ENCODE measurements around the gene SSBP3.
A peak's percentile ranks its signal among the peaks of the same experiment; 100 is the strongest.

The SSBP3 gene

DNA sequence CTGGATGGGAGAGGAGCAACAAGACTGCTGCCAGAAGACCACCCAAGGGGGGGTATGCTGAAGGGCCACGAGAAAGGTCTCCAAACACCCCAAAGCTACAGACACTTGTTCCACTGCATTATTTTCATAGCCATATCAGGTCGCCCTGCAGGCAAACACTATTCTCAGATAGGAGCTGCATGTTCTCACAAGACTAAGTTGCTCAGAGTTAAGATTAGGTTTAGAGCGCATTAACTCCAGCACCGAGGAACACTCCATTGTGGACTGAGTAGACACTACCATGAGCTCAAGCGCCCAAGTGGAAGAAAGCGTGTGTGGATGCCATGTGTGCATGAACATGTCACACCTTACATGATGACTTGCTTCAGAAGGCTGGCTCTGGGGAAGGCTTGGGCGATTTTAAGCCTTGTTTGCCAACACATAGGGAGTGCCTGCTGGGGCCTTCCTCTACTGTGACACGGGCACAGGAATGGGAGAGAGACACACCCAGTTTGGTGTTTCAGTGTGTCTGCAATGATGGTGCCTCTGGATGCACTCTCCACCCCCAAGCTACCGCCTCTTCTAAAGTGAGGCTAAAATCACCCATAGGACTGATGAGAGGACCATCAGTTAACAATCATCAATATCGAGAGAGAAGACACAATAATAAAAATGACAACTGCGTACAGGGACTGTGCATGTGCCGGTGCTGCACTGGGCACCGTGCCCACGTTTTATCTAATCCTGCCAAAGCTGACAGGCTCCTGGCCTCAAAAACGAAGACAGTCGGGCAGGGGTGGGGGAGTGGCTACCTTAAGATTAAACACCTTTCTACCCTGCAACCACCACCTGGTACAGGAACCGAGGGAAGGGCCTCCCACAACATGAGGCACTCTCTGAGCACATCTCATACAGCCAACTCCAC, 34.9 kb downstream of the SSBP3 start:
- no peak for DNase-seq (ENCODE audit: low read depth)

DNA sequence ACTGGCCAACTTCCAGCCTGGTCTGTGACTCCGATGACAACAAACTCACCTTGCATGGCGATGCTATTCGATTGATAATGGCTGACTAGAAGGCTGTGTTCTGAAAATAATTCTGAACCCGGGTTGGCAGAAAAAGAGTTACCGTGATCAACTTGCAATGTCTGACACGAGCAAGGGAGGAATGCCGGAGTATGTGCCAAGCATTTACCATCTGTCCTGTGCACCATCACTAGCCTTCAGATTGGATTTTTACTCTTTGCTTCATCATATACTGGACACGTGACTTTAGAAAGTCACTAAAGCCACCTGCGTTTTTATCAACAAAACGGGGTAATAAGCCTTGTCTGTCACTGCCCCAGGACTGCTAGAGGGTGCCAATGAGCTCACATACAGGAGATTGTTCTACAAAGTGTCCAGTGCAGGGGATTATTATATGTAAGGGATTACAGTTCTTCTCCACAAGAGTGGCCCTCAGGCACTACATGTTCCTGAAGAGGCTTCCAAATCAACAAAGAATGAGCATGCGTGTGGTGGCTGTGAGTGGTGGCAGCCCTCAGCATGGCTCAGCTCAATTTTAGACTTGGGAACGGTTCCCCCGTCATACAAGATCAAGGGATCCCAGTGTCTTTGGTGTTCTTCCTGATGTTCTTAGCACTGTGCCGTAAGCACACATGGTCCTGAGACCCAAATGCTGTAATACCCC, 35.8 kb downstream of the SSBP3 start:
- no peak for DNase-seq (ENCODE audit: low read depth)

DNA sequence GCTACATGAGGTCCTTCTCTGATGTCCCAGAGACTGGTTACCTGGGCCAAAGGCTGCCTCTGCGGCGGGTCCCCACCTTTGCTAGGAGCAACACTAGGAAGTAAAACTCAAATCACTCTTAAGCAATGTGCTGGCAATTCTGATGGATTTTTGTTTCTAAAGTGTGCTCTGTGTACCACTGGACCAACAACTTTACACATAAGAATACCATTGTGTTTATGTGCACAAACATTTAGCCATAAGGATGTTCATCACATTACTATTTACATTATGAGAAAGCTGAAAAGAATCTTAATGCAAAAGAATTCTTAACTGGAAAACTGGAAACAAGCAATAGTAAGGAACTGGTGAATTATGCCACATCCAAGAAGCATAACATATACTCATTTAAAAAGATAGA, 38.6 kb downstream of the SSBP3 start:
- DNase-seq (ENCODE audit: low read depth), result no peak

DNA sequence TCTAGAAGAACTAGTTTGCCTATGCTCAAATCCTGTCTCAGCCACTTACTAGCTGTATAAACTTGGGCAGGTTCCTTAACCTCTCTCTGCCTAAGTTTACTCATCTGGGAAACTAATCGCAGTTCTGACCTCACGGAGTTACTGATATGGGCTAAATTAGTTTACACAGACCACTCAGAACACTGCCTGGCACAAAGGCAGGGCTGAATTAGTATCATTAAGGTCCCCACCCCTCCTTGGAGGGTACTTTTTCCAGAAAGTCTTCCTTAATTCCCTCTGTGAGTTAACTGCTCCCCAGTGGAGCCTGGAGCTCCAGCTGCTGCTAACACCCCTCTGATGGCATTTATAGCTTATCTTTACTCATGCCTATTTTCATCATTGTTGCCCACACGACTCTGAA, 40.3 kb downstream of the SSBP3 start:
- no peak for DNase-seq (ENCODE audit: low read depth)

DNA sequence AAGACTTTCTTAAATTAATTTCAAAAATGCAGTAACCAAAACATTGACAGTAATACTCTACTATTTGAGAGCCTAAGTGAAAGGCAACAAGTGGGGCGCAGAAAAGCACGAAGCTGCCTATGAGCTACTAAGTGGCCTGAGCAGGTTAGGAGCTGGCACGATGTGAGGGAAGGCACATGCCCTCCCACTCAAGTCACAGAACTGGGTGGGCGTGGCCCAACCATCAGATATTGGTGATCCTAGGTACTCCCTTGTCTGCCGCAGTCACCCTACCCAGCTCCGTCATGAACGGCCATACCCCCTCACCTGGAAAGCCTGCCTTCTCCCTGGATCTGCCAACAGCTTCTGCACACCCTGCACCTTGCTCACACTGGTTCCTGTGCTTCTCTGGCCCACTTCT, 40.8 kb downstream of the SSBP3 start:
- DNase-seq (ENCODE audit: low read depth), result no peak

DNA sequence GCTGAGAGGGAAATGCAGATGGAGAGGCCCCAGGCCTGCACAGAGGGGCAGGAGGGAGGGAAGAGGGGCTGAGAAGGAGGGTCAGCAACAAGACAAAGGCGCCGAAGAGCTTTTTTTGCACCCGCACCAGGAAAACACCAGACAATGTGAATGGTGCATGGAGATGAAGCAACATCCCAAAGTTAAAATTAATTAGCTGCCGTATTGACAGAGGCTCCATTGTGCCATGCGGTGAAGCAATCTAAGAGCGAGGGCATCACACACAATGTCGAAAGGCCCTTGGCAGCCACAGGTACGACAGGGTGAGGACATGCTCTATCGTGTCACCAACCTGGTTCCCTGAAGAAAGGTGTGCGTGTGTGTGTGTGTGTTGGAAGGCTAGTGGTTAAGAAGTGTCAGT, 41.2 kb downstream of the SSBP3 start:
- no peak for DNase-seq (ENCODE audit: low read depth)

DNA sequence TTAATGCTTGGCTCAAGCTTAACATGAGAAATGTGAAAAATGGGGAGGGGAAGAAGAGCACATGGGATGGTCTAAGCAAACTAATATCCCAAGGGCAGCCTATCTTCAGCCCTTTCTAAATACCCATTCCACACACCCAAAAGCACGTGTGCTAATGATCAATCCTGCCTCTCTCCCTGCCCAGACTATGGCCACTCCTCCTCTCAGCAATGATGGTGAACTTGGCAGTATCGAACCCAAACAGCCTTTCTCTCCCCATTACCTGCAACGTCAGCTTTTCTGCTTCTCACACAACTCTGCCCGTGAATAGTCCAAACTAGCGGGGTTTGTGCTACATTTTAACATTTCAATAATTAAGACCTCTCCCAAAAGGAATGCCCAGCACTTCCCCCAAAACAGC, 41.6 kb downstream of the SSBP3 start:
- no peak for DNase-seq (ENCODE audit: low read depth)

DNA sequence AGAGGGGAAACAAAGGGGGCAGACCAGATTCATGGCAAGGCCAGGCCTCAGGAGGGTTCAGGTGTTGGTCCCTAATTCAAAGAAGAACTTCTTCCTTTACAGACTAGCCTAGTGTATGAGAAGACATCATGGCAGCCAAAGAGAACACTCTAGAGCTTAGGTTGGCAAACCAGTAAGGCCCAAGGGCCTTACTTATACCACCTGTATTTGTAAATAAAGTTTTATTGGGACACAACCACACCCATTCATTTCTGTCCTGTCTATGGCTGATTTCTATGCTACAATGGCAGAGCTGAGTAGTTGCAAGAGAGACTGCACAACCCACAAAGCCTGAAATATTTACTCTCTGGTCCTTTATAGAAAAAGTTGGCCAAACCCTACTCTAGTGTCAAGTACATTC, 42.3 kb downstream of the SSBP3 start:
- DNase-seq (ENCODE audit: low read depth), result no peak

DNA sequence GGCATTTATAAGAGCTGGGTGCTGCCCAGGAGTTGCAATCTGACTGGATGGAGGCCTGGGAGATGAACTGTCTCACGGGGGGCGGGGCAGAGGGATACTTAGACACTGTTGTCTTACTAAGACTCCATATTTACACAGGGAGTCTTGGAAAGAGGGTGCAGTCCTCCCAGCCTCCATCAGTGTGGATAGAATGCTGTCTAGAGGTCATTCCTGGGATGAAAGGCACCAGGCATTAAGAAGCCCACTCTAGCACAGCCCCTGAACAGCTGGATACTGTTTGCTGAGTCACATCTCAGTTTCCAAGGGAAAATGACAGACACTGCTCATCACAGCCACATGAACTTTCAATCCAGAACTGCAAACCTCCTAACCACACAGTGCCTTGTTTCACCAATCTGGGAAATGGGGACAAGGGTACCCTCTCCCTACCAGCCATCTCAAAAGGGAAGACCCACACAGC, 43.3 kb downstream of the SSBP3 start:
- DNase-seq (ENCODE audit: low read depth), result no peak

DNA sequence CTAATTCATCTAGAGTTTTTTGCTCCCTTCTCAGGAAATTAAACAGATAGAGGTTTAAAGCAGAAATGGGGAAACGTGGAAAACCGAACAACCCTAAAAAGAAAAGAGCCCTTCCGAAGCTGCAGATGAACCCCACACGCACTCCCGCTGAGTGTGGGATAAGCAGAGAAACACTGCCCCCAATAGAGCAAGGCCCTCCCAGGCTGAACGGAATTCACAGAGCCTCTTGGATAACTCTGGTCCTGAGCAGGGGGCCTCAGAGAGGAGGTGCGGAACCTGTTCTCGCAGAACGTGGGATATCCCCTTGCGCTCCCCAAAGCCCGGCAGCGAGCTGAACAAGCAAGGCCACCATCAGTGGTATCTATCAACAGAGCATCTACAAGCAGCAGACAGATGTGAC, 44.9 kb downstream of the SSBP3 start:
- no peak for DNase-seq (ENCODE audit: low read depth)

DNA sequence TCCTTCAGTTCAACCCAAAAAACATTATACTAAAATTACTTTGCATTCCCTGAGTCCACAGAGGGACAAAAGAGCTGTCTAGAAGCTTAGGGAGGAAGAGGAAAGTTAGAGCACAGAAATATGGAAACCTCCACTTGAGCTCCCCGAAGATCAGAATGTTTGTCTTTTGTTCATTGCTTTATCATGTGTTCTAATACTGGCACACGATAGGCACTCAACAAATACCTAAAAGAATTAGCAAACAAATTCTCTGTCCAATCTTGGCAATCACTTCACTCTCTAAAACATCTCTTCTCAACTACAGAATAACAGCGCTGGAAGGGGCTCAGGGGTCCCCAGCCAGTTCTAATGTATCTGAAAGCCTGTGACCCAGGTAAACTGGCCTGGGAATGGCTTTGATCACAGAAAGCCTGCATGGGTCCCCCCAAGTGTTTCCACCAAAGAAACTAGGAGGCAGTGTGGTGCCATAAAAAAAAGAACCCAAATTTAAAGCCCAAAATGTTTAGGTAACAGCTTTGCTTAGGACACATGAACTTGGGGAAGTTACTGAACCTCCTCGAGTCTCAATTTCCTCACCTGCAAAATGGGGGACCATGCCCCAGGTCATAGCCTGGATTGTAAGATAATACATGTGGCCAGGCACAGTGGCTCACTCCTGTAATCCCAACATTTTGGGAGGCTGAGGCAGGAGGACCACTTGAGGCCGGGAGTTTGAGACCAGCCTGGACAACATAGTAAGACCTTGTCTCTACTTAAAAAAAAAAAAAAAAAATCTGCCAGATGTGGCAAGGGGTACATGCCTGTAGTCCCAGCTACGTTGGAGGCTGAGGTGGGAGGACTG, 45.8 kb downstream of the SSBP3 start:
- DNase-seq (ENCODE audit: low read depth), result no peak

DNA sequence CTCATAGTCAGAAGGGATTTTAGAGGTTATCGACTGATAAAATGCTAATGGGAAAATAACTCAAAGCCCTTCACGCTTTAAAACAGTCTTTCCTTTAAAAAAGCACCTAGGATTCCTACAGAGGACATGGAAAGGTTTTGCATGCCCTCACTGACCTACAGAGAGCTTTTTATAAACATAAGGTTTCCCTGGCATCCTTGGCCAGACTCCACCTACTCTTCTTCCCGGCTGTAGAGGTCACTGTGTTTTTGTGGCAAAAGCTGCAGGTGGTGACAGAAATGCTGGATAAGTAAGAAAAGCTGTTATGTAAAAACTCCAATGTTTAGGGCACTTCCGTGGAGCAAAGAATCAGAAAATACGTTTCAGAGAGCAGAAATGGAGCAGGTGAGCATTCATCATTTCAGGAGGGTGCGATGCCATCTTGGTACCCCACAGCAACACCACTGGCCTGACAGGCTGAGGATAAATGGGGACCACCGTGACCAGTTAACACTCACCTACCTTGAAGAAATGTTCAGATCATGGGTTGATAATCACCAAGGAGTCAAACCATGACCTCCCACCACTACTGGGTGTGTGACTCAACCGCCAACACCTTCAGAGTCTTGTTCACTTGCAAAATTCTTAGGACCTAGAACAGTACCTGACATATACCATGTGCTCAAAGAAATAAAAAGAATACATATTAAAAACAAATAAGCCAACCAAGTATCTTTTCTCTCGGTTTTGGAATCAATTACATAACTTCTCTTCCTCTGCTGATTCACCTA, 46.6 kb downstream of the SSBP3 start:
- no peak for DNase-seq (ENCODE audit: low read depth)

DNA sequence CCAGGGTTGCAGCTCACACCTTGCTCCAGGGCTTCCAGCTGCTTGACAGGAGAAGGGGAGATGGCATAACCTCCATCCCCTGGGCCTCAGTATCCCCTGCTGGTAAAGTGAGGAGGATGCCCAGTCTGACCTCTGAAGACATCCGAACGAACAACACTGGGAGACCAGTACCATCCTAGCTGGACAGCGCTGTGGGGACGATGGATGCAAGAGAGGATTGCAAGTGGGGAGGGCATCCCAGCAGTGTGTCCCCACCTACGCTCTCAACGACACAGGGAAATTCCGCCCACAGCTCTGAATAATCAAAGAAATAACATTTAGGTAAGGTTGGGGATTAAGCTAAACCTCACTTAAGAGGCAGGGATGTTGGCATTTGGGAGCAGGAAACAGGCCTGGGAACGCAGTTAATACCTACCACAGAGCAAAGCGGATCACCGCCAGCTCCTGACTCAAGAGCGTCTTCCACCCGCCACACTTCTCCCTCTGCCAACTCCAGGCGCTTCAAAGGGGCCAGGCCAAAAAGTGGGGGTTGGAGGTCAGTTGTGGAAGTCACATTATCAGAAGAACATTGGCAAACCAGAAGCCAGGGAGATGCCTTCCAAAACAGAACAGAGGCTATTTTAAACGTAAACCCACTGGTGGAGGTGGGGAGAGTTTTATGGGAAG, 47.6 kb downstream of the SSBP3 start:
- no peak for DNase-seq (ENCODE audit: low read depth)

DNA sequence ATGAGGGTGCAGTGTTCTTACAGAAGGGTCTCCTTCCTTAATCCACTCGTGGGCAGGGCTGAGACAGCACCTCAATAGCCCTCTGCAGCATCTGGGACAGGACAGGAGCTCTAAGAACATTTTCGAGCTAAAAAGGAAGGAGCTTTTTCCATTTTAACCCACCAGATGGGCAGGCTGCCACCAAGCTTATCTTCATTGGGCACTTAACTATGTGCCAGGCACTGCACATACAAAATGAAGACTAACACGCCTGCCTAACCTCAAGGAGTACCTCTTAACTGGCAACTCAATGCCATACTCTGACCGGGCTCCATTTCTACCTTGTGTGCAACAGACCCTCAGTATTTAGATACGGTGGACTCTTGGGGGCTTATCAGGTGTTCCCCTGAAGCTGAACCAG, 48.2 kb downstream of the SSBP3 start:
- no peak for DNase-seq (ENCODE audit: low read depth)

DNA sequence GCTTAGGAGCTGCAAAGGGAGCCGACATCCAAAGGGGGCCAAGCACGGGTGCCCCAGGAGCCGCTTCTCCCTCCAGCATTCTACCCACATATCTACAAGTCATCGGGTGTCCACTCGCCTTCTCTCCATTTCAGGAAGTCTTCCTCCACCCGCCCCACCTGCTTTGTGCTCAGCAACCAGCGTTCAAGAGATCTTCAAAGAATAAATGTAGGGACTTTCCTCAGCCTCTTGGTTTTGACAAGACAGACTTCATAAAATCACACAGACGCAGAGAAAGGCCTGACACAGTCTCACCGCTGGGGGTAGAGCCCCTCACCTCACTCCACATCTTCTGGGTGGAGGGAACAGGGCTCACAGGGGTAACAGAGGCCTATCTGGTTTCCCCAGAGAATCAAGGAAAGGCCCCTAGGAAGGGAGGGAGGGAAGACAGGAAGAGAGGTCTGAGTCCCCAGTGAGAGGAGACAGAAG, 49.5 kb downstream of the SSBP3 start:
- peak; percentile 20 for DNase-seq (ENCODE audit: low read depth)

DNA sequence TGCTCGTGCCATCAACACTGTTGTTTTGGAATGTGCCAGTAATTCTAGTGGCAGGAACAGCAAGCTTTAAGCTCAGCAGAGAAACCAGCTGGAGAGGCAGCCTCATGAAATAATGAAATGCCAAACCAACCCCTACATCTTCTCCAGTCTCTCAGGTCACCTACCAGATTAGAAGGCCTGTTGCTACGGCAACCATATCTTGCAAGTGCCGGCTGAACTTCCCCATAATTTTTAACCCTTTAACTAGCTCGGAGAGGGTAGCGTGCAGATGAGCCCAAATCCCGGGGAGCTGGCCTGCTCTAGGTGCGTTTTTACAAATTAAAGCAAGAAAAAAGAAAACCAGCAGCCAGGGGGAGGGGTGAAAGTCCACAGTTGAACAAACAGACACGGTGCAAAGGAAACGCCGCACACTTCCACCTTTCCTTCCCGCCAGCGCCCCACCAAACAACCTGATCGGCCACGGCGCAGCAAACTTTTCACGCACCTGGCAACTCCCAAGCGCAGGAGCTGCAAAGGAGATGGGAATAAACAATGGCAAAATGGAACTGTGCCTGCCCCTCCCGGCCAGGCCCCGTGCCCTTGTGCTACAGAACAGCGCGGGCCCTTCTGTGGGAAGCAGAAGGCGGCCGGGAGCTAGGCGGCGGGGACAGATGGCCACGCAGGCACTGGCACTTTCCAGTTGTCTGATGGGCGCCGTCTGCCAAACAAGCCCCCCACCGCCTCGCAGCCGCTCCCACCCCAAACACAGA, 50.1 kb downstream of the SSBP3 start:
- no peak for DNase-seq (ENCODE audit: low read depth)

DNA sequence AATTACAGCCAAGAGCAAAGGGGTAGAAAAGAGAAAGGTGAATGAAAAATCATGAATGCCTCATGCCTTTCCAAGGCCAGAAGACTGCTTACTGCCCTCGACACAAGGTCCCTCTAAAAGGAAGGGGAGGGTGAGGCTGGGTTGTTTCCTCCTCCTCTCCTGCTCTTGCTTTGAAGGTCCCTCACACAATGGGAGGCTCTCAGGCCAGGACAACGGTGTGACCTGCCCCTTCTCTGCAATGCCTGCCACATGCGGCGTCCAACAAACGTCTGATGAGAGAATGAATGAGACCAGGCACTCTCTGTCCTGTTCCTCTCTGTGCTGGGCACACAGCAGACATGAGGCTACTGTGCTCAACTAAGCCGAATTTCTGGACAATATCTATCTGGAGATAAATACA, 51.3 kb downstream of the SSBP3 start:
- DNase-seq (ENCODE audit: low read depth), result no peak

DNA sequence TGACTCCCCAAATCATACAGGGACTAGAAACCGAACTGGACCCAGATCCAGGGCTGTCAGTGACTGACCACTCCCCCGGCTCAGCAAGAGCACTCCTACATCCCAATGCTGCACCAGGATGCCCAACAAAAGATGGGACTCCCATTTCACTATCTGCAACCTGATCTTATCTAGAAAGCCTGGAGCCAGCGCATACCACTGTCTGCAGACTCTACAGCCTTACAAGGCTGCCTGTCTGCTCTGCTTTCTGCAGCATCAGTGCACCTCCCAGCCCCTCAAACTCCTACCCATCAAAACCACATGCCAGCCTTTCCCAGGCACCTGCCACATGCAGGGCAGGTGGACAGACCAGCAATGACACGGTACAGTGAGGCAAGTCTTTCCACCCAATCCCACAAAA, 52.2 kb downstream of the SSBP3 start:
- no peak for DNase-seq (ENCODE audit: low read depth)

DNA sequence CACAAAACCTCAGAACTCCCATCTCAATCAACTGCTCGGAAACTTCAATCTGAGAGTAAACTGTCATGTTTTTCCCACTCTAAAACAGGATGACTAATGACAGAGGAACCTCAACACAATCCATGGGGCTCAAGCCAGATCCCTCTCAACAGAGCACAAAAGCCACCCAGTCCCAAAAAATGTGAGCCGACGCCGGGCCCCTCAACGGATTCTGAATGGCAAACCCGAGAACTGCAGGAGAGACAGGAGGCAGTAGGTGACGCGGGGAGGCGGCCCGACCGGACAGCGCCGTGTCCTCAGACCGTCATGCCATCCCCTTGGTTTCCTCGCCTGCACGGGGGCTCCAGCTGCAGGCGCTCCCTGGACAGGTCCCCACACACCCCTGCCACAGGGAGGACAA, 53.4 kb downstream of the SSBP3 start:
- no peak for DNase-seq (ENCODE audit: low read depth)

DNA sequence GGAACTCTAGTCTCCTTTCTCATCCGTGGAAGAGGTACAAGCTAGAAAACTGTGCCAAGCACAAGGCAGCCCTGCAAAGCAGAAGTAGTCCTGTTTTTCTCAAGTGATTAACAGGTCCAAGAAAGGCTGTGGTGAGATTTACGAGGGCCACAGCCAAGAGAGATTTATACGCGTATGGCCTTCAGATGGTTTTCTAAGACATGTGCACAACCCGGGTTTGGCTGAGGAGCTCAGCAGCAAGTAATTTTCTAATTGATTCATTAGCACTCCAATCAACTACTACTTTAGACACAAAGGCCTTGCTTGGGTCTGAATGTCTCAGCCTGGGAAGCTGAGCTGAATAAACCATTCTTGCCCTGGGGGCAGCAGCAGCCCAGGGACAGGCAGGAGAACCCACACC, 55.8 kb downstream of the SSBP3 start:
- no peak for DNase-seq (ENCODE audit: low read depth)

DNA sequence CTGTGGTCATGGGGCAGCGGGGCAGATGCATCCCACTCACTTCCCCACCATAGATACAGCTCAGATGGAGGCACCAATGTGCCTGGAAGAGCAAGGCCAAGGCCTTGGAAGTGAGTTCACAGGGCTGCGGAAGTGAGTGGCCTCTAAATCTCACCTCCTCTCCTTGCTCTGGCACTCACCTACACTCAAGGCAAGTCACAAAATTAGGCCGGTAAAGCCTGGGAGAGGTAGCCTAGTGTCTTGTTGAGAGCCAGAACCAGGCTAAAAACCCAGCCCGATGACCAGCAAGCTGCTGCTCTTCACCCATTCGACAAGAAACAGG, 57.5 kb downstream of the SSBP3 start:
- no peak for DNase-seq (ENCODE audit: low read depth)

All from activated T-cell treated with anti-CD3 and anti-CD28 coated beads for 48 hours (primary cell).